A673 (cell line): ENCODE results near the gene HMX1. TPM values are rescaled to one million over a fixed set of nuclear protein-coding genes. Genes with fewer than 3 reads are reported as not detected.

ENCODE experiments used
- BruUV-seq: library from RNA; stranded (reverse); fragments of 400-500 nt; replicated peaks from 2 replicates; lab custom pipeline; 2021; lab: Mats Ljungman, UMichigan
- CTCF ChIA-PET: fragments of 300-600 bp; sonication (Branson Sonifier 250); formaldehyde crosslinking; loops from one replicate; lab custom pipeline; 2022; ENCODE audit warnings: antibody characterized with exemption; lab: Charles Lee
- POLR2A ChIA-PET: fragments of 300-600 bp; sonication (Branson Sonifier 250); formaldehyde crosslinking; loops from one replicate; lab custom pipeline; 2022; ENCODE audit warnings: antibody characterized with exemption; ENCODE audit not compliant: low non-redundant PET; lab: Charles Lee
- DNase-seq: peaks from one replicate; pipeline ENCODE4 v3.0.0-alpha.2; 2015; ENCODE audit warnings: low spot score
- H3K27ac ChIP-seq: fragments of 200-600 bp; sonication (generic); 2 replicates; pipeline ENCODE4 v1.5.1; 2016; ENCODE audit warnings: mixed run types, low read depth, mild to moderate bottlenecking, mixed read lengths, antibody characterized with exemption, low read length; ENCODE audit not compliant: poor library complexity, severe bottlenecking
- H3K27me3 ChIP-seq: fragments of 200-600 bp; sonication (generic); replicated peaks from 2 replicates; pipeline ENCODE4 v1.6.1; 2017; ENCODE audit warnings: mixed run types, low read depth, mild to moderate bottlenecking, mixed read lengths, antibody characterized with exemption, low read length; ENCODE audit not compliant: insufficient read depth, poor library complexity
- H3K36me3 ChIP-seq: fragments of 200-600 bp; sonication (generic); 2 replicates; pipeline ENCODE4 v1.6.1; 2016; ENCODE audit warnings: mixed run types, mild to moderate bottlenecking, mixed read lengths, antibody characterized with exemption, low read length; ENCODE audit not compliant: insufficient read depth, poor library complexity, severe bottlenecking
- H3K4me1 ChIP-seq: fragments of 200-600 bp; sonication (generic); 2 replicates; pipeline ENCODE4 v1.6.1; 2017; ENCODE audit warnings: mixed run types, mild to moderate bottlenecking, mixed read lengths, antibody characterized with exemption, low read length; ENCODE audit not compliant: insufficient read depth, poor library complexity, severe bottlenecking
- H3K4me3 ChIP-seq: fragments of 200-600 bp; sonication (generic); 2 replicates; pipeline ENCODE4 v1.5.1; 2016; ENCODE audit warnings: low read depth, mixed run types, mild to moderate bottlenecking, mixed read lengths, low read length; ENCODE audit not compliant: poor library complexity, severe bottlenecking
- H3K9me3 ChIP-seq: fragments of 200-600 bp; sonication (generic); 2 replicates; pipeline ENCODE4 v1.6.1; 2016; ENCODE audit warnings: mixed run types, low read depth, mild to moderate bottlenecking, mixed read lengths, antibody characterized with exemption, low read length; ENCODE audit not compliant: poor library complexity, severe bottlenecking
- CTCF ChIP-seq: fragments of 300-800, 200-600 bp; sonication (generic); conservative IDR thresholded peaks from 2 replicates; pipeline ENCODE4 v1.5.1; 2017; ENCODE audit warnings: low read depth, mild to moderate bottlenecking, antibody characterized with exemption, low read length, moderate library complexity, mixed read lengths
- EZH2 ChIP-seq: fragments of 200-600 bp; sonication (generic); IDR thresholded peaks from 2 replicates; pipeline ENCODE4 v1.6.1; 2017; ENCODE audit warnings: borderline replicate concordance, low read depth, mild to moderate bottlenecking, mixed read lengths, antibody characterized with exemption, low read length; ENCODE audit not compliant: poor library complexity, severe bottlenecking
- intact Hi-C: fragments of 100-400 bp; cut with micrococcal nuclease; formaldehyde crosslinking; loops from one replicate; pipeline ENCODE4 v1.10.0; 2022; ENCODE audit not compliant: unreplicated experiment
- total RNA-seq: library from RNA; stranded (reverse); gene quantifications from 2 replicates; pipeline ENCODE4 v1.2.3, GENCODE V29; 2021

The HMX1 gene
- total RNA-seq, 1 experiment from 2014 or later, result 0.26 TPM

- no peak overlapping the region for H3K27ac ChIP-seq
- no peak for DNase-seq
- no TSS peak for BruUV-seq
- H3K4me3 ChIP-seq, result no peak overlapping the region
- H3K4me1 ChIP-seq, result no peaks in the 10 kb centered on the region
- H3K36me3 ChIP-seq, result no peaks in the 10 kb centered on the region
- CTCF ChIA-PET, result no interaction called here
- H3K9me3 ChIP-seq, result no peaks in the 10 kb centered on the region
- no peak for TF ChIP-seq EZH2
- TF ChIP-seq CTCF, result no peak
- peaks cover 25% of the 10 kb centered on the region for H3K27me3 ChIP-seq
- intact Hi-C loops, result no loop called here
- POLR2A ChIA-PET, result no interaction called here
Observed at GRCh38 chr4:8910822-8911315, 39.2 kb upstream of the HMX1 start.

GRCh38 chr4:8910100-8910821 lies 38.6 kb upstream of the HMX1 start:
- TF ChIP-seq CTCF, result no peak
- TF ChIP-seq EZH2, result no peak
- H3K27me3 ChIP-seq, result peaks cover 25% of the 10 kb centered on the region
- no peaks in the 10 kb centered on the region for H3K36me3 ChIP-seq
- H3K4me1 ChIP-seq, result no peaks in the 10 kb centered on the region
- H3K4me3 ChIP-seq, result no peak overlapping the region
- H3K27ac ChIP-seq, result no peak overlapping the region
- no peaks in the 10 kb centered on the region for H3K9me3 ChIP-seq
- no peak for DNase-seq
- BruUV-seq, result no TSS peak
- intact Hi-C loops, result no loop called here
- POLR2A ChIA-PET, result no interaction called here
- CTCF ChIA-PET, result no interaction called here

GRCh38 chr4:8909548-8909947 lies 37.9 kb upstream of the HMX1 start:
- POLR2A ChIA-PET, result no interaction called here
- H3K27ac ChIP-seq, result no peak overlapping the region
- H3K36me3 ChIP-seq, result no peaks in the 10 kb centered on the region
- BruUV-seq, result no TSS peak
- H3K4me3 ChIP-seq, result no peak overlapping the region
- TF ChIP-seq EZH2, result no peak
- no peak for TF ChIP-seq CTCF
- no peak for DNase-seq
- peaks cover 28% of the 10 kb centered on the region for H3K27me3 ChIP-seq
- no peaks in the 10 kb centered on the region for H3K4me1 ChIP-seq
- H3K9me3 ChIP-seq, result no peaks in the 10 kb centered on the region
- CTCF ChIA-PET, result interaction anchor here (0.5 kb wide), 1 partner anchor 301 kb away, joined by 5 read pairs; no protein-coding TSS in a partner anchor
- intact Hi-C loops, result no loop called here
